Measurements from ENCODE around the gene DPP4. TPM values are rescaled to one million over a fixed set of nuclear protein-coding genes. Genes with fewer than 3 reads are reported as not detected.
A peak's percentile ranks its signal among the peaks of the same experiment; 100 is the strongest.
"Not testable (repeated sequence)": the region's sequence is repeated elsewhere in the genome, so short reads cannot be mapped to it uniquely, and the experiment has no call there.

DPP4 gene
- total RNA-seq, 1 donor from 2014 or later = 3.2 TPM

DNA sequence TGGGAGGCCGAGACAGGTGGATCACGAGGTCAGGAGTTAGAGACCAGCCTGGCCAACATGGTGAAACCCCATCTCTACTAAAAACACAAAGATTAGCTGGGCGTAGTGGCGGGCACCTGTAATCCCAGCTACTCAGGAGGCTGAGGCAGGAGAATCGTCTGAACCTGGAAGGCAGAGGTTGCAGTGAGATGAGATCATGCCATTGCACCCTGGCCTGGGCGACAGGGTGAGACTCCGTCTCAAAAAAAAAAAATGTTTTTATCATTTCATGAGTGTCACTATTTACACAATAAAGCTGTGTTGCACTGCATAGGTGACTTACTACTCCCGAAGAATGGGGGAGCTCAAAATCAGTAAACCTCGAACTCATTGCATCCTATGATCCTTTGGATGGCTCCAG is 120.6 kb downstream of the DPP4 start:
- not testable (repeated sequence) for DNase-seq

DNA sequence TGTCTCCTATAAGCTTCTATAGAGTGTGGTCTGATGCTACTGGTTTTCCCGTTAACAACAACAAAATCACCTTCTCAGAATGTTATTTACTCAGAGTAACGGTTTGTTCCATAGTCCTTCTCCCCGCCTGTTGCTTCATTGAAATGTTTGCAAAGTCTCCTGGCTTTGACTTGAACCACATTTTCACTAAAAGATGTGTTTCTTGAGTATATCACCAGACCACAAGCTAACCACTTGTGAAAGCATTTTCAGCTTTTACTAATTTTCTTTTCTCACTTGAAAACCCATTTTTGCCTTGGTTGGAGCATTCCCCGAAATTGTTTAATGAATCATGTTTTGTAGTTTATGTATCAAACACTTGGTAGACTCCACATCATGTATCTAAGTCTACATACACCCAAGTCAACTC is 121.2 kb downstream of the DPP4 start:
- DNase-seq = no peak

DNA sequence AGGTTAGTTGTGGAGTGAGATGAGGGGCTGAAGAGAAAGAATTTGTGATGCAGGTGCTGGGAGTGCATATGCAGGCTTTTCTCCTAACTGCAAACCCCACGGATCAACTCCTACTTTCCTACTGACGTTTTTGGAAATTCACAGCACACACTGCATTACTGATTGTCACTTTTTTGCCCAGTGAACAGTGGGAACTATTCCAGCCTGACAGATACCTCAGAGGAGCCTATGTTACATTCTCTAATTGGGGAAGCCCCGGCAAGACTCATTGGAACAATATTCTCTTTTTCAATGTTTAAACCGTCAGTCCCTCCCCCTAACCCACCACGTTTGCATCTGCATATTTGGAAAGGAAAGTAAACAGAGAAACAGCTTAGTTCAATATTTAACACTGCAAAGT is 126.2 kb downstream of the DPP4 start:
- peak; percentile 6 for DNase-seq

DNA sequence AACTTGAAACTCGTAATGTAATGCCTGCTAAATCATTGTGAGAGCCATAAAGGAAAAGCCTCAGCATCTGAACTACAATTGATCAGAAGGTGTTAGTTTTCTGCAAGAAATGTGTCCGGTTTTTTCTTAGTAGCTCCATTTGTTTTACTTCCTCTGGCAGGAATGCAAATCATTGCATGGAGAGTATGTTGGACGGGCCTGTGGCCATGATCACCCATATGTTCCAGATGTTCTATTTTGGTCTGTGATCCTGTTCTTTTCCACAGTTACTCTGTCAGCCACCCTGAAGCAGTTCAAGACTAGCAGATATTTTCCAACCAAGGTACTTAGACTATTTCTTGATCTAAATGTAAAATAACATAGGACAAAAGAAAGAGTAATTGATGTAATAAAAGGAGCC is 126.6 kb downstream of the DPP4 start:
- DNase-seq = peak; percentile 27

DNA sequence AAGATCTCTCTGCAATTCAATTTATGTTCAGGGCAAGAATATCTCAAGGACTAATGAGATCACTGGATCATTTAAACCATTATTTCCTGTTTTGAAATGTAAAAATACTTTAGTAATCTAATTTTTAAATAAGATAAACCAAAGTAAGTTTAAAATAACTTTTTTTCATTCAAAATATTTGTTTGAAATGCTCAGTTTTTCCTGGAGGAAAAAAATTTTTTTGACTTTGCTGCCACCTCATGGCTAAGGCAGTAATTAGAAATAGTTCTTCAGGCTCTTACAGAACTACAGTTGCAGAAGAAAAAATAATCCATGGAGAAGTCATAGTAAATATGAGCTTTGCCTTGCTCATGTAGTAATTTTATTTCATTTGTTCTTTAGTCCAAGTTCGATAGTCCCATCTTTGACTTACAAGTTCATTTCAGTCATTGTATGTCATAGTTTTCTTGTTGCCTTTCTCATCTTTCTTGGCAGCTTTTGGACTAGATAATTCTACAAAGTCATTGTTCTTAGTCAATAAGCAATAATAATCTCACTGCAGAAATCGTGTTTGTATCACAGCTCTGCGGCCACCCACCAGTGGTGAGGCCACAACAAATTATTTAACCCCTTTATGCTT is 127.4 kb downstream of the DPP4 start:
- DNase-seq = peak; percentile 66

DNA sequence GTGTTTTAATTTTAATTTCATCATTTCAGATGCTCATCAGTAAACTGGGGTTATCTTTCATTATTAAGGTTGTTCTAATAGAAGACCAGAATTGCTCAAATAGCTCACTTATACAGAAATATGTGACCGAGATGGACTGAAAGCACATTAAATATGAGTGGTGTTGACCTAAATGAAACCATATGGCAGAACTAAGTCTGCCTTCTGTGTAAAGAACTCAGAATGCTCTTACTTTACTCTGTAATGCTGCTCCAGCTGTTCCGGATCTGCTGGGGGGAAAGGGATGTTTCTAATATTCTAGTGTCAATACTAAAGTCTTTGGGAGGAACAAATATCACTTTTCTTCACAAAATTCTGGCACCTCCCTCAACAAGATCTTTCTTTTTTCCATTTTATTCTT is 131.0 kb downstream of the DPP4 start:
- DNase-seq = no peak

Small RNA genes lying within 50 kb of the gene (small RNA-seq; reads per million reads assigned to genes)
- not detected for gene TIMM8AP1 (ENCODE audit: low replicate concordance)

Other genes with a start within 250 kb of the DPP4 start
- not detected for gene GCG, start 78.0 kb upstream of the DPP4 start, total RNA-seq
- gene FAP, start 169.2 kb upstream of the DPP4 start, total RNA-seq = 50.0 TPM
- gene IFIH1, start 244.5 kb upstream of the DPP4 start, total RNA-seq = 7.0 TPM

All from tongue (tissue), 3 donors.